Measurements from ENCODE around the gene RAD51B.
A peak's percentile ranks its signal among the peaks of the same experiment; 100 is the strongest.

Gene RAD51B

DNA sequence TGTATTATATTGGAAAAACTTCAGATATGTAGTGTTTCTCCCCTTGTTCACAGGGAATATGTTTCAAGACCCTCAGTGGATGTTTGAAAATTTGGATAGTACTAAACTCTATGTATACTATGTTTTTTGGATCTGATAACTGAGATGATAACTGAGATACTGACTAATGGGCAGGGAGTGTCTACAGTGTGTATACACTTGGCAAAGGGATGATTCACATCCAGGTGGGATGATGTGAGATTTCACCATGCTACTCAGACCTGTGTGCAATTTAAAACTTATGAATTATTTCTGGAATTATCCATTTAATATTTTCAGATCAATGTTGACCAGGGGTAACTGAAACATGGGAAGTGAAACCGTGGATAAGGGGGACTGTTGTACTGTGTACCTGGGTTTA lies 13.8 kb downstream of the RAD51B start:
- DNase-seq: no peak

DNA sequence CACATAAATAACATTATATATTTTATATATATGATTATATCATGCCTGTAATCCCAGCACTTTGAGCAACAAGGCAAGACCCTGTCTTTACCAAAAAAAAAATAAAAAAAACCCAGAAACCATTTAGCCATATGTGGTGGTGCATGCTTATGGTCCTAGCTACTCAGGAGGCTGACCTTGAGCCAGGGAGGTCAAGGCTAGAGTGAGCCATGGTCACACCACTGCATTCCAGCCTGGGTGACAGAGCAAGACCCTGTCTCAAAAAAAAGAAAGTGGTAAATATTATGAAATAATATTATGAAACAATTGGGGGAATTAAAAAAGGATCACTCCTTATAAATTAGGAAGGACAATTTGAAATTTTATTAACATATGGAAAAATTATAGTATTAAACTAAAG lies 16.0 kb downstream of the RAD51B start:
- DNase-seq: no peak

DNA sequence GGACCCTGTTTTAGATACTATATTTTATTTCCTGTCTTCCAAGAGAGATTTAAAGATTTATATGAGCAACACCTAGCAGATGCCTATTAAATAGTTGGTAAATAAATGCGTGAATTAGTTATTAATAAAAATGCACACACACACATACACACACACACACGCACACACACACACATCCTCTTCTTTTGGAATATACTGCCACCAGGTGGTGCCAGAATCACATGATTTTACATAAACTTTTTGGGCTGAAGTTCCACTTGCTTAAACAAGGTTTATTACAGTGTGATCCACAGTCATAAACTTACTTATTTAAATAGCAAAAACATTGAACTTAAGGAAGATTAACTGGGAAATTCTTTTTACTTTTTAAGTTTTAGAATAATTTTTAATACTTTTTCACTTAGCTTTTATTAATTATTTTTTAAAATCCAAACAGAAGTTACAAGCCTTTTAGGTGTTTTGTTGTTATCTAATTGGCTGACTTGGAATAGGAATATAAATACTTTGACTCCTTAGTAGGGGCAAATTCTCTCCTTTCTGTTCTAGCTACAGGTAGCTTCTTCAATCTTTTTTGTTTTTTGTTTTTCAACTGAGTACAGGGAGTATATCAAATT lies 17.5 kb downstream of the RAD51B start:
- DNase-seq: peak in 1 of 58 donors; percentile 1

DNA sequence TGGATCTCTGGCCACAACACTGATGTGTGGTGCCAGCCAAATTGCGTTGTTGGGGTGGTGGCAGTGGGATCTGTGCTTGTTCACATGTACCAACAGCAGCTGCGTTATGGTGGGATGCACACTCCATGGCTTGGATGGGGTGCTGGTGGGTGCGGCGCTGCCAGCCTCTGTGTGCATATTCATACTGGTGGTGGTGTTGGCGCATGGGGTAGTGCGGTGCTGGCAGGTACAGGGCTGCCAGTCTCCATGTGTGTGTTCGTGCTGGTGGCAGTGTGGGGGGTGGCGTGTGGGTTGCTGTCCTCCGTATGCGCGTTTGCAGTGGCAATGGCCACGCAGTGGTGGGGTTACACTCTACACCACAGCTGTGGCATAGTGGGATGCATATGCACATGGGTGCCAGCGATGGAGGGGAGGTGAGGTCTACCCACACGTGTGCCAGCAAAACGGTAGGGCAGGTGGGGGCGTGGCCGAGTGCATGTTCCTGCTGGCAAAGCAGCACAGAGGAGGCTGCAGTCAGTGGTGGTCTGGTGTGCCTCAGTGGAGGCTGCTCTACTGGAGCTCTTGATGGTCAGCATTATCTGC lies 26.5 kb downstream of the RAD51B start:
- no peak for DNase-seq

DNA sequence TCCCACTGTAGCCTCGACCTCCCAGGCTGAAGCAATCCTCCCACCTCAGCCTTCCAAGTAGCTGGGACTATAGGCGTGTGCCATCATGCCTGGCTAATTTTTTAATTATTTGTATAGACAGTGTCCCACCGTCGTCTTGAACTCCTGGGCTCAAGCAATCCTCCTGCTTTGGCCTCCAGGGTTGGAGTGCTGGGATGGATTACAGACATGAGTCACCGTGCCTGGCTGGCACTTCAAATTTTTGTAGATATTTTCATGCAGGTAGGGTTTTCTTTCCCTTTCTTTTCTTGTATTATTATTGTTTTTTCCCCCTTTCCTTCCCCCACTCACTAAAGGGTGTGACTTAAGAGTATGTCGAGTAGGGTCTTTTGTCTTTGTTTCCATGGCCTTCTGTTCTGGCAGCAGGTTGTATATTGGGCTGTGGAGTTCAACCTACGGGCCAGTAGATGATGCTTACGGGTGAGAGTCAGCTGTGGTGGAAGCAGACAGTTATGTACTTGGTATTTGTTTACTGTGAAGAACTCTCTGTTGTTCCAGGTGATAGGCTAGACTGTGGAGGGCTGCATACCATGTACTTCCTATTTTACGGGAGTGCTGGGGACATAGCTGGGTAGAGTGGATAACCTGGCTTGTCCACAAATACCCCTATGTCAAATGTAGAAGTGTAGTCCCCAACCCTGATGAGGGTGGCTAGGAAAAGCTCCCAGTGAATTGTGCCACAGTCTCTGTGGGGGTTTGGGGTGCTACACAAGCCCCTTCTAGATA lies 30.7 kb downstream of the RAD51B start:
- no peak for DNase-seq

DNA sequence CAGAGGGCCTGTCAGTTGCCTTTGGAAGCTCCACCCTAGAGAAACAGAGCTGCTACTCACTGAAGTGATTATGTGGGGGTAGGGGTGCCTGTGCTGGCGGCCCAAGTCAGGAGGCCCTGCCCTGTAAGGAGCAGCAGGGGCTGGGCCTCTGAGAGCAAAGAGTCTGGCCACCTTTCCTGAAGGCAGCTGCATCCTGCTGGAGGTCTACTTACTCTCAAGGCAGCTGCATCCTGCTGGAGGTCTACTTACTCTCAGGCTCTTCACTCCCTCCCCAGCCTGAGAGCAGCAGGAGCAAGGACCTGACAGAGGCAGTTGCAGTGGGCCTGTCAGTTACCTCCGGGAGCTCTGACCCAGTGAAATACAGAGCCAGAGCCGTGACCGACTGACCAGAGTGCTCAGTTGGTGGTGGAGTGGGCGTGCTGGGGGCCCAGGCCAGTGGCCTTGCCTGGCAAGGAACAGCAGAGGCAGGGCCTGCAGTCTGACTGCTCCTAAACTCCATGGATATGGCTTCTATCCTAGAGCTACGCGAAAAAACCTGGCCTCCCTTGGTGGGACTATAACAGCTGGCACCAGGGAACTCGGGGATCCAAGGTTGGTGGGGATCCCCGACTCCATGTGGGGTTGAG lies 32.3 kb downstream of the RAD51B start:
- DNase-seq: no peak

DNA sequence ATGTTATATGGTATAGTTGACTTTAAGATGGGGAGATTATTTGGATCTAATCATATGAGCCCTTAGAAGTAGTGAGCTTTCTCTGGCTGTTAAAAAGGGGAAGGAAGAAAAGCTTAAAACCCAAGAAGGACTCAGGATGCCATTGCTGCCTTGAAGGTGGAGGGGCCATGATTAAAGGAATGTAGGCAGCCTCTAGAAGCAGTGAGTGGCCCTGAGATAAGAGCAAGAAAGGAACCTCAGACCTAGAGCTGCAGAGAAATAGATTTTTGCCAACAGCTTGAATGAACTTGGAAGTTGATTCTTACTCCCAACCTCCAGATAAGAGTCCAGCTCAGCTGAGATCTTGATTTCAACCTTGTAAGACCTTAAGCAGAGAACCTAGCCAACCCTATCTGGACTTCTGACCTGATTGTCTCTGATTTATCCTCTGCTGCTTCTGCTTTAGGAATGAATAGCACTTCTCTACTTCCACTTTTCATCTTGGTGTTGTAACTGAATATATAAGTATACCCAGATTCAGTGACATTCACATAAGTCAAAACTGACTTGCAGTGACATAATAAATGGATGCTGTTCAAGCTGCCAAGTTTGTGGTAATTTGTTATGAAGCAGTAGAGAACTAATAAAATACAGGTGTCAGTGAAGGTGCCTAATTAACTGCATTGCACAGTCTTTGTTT lies 33.5 kb downstream of the RAD51B start:
- DNase-seq: no peak

DNA sequence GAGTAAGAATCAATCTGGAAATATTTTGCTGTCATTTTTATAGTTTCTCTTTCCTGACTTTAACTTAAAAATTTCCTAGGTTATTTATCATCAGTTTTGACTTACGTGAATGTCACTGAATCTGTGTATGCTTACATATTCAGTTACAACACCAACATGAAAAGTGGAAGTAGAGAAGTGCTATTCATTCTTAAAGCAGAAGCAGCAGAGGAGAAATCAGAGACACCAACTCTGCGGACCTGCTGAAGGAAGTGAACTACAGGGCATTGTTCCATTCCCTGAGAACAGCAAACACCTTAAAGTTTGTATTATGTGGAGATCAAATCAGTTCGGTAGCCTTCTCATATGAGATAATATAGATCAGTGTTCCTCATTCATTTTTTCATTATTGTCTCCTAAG lies 34.1 kb downstream of the RAD51B start:
- DNase-seq: no peak

DNA sequence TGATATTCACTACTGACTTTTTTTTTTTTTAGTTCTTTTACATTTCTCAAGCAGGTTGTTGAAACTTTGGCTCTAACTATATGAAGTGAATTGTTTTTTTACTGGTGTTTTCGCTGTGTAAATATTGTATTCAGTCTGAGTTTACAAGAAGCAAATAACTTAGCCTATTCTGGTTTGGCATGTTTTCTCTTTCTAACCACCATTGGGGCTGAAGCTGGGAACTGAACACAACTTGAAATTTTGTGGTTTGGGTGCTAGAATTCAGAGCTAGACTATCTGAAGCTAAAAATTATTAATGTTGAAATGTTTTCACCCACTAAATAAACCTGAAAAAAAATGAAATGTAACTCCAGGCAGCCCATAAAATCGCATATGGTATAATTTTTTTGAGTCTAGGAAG lies 37.2 kb downstream of the RAD51B start:
- DNase-seq: no peak

DNA sequence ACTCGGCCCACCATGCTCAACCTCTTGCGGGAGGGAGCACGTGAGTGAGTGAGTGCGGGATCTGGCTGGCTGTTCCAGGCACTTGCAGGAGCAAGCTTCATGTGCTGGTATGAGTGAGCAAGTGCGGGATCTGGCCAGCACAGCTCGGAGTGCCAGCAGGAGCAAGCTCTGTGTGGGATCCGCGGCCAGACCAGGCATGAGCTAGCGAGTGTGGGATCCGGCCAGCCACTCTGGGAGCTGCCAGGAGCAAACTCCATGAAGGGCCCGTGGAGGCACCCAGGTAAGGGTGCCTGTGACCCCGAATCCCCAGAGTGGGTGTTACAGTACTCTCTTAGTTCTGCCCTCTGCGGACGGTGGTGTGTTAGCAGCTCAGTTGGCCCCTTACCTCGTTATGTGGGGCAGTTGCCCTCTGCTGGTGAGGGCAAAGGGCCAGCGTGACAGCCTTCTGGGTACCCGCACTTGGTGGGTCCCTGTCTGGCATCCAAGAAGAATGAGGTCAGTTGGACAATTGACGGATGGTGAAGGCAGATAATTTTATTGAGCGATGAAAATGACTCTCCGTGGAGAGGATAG lies 38.3 kb downstream of the RAD51B start:
- peak in 3 of 58 donors; percentile 2 to 3 (median 2) for DNase-seq

DNA sequence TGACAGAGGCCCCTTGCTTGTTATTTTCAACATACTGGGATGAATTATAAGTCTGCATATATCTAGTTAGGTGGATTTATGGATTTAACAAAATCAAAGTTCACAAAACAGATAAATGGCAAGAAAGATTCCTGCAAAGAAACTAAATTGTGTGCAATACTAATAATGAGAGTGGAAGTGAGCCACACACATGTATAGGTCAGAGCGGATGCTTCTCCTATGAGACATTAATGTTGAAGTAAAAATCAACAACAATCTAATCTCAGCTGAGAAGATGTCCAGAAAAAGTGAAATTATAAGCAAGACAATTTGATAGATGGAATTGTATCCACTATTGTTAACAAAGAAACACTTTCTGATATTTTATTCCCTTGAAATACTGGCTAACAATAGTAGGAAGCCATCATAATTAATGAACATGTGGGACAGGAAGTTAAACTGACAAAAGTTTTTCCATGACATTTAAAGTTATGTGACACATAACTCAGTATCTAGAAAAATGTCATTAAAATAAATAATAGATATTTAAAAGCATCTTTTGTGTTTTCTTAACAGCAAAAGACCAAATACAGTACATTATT lies 39.7 kb downstream of the RAD51B start:
- DNase-seq: no peak

DNA sequence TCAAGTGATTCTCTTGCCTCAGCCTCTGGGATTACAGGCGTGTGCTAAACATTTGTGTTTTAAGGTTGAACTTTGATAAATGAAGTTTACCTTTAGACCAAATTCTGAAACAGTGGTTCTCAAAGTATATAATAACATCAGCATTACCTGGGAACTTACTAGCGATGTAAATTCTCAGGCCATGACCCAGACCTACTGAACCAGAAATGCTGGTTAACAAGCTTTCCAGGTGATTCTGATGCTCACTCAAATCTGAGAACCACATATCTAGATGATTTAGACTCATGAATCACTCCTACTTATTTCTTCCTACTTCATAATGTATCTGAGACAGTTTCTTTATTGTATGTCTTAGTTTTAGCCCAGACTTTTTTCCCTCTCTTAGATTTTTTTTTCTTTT lies 43.6 kb downstream of the RAD51B start:
- DNase-seq: no peak

DNA sequence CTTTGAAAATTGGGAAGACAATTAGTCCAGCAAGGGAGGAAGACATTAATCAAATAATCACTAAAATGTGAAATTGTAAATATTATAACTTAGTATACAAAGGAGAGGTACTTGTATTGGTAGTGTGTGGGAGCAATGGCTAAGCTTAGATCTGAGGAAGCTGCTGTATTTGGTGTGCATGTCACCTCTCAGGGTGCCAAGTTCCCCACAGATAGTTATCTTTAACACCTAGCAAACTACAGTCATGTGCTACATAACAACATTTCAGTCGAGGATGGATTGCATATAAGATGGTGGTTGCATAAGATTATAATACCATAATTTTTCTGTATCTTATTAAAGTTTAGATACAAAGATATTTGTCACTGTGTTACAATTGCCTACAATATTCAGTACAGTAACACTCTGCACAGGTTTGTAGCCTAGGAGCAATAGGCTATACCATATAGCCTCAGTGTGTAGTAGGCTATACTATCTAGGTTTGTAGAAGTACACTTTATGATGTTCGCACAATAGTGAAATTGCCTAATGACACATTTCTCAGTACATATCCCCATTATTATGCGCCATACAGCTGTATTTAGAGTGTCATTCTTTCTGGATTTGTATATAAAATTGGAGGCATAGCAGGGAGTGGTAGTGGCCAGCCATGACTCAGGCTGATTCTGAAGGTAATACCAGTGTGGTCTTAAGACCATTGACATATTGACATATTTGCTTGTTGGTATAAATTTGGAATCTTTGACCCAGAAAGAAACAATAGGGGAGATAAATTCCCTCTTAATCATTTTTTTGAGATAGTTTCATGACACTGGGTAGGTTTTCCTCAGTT lies 55.8 kb downstream of the RAD51B start:
- no peak for DNase-seq

DNA sequence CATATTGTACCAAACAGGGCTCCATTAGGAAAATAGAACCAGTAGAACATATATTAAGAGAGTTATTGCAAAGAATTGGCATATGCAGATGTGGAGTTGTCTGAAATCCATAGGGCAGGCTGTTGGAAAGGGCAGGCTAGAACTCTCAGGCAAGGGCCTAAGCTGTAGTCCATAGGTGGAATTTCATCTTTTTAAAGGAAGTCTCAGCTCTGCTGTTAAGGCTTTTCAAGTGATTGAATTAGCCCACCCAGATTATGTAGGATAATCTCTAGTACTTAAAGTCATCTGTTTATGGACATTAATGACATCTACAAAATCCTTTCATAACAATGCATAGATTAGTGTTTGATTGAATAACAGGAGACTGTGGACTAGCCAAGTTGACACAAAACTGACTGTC lies 59.4 kb downstream of the RAD51B start:
- DNase-seq: no peak

DNA sequence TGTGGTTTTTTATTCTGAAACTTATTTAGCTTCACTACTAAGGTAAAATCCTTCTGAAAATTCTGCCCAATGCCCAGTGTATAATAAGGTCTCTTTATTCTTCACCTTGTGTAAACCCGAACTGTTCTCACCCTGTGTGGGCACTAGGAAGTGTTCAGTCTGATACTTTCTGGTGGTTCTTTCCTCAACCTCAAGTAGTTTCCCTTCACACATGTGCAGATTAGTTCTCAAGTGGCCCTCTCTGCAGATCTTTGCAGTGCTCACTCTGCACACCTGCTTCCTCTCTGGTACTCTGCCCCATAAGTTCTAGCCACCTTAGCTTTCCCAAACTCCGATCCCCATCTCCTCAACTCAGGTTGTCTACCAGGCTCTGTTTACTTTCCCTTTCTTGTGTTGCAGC lies 61.6 kb downstream of the RAD51B start:
- no peak for DNase-seq

DNA sequence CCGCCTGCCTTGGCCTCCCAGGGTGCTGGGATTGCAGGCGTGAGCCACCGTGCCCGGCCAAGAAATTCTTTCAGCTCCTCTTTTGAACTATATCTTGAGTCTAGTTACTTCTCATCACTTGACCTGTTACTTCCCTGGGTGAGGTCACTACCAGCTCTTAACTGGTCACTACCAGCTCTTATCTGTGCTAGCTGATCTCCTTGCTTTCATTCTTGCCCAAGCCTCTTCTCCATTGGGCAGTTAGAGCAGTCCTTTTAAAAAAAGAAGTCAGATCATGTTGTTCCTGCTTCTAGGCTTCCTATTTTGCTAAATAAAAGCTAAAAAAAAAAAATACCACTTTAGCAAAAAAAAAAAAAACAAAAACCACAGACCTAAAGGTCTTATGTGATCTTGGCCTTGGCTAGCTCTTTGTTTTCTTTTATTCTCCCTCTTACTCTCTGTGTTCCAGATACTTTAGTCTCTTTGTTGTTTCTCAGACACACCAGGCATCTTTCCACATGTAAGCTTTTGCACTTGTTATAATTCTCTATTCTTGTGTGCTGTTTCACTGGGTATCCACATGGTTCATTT lies 63.5 kb downstream of the RAD51B start:
- no peak for DNase-seq

DNA sequence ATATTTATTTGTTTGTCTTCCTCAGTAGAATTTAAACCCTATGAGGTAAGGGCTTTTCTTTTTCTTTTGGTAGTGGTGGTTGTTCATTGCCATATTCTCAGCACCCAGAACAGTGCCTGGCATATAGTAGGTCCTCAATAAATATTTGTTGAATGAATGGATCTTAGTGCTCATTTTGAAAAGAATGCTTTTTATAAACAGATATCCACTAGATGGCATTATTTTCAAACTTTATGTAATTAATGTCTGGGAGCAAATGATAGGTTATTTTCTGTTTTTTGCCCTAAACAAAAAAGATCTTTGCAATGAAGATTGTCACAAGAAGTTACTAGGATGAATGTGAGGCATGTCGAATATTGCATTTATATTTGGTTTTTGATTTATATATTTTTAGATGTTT lies 64.1 kb downstream of the RAD51B start:
- no peak for DNase-seq

DNA sequence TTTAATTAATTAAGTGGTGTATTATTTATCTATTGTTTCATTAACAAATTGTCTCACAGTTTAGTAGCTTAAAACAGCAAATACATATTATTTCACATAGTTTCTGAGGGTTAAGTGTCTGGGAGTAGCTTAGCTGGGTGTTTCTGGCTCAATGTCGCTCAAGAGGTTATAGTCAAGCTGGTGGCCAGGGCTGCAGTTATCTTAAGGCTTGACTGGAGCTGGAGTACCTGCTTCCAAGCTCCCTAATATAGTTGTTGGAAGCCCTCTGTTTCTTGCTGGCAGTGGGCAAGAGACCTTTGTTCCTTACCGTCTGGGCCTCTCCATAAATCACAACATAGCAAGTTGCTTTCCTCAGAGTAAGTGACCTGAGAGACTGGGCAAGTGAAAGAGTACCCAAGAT lies 66.6 kb downstream of the RAD51B start:
- no peak for DNase-seq

DNA sequence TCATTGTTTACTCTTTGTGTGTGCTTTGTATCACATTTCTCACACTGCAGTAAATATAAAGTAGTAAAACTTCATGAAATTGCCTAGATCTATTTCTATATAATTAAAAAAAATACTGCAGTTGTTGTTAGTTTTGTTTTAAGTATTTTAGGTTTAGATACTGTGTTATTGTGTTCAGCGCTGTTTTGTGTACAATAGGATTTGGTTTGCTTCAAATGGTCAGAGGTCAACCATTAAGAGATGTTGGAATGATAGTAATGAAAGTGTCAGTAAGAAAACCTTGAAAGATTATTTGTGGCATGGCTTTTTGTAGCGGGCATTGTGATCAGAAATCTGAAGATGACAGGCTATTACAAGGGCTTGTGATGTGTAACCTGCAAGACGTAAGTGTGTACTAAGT lies 67.9 kb downstream of the RAD51B start:
- no peak for DNase-seq

DNA sequence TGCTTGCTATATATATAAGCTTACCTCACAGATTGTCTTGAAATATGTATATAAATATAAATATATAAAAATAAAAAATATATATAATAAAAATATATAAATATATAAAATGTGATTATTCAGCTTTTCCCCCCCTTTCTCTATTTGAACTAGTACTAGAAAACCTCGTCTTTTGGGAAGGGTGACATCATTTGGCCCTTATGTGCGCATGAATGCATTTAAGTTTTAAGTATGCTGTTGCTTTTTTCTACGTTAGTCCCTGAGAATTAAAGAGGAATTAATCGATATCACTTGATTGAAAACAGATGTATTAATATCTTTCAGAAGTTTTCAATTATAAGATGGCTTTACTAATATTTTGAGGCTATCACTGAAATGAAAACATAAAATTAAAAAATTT lies 69.9 kb downstream of the RAD51B start:
- DNase-seq: no peak
